Thoracic aorta (tissue), 2 donors: ENCODE data around the gene LRGUK. TPM values are rescaled to one million over a fixed set of nuclear protein-coding genes. Genes with fewer than 3 reads are reported as not detected.
"Not testable (repeated sequence)": the region's sequence is repeated elsewhere in the genome, so short reads cannot be mapped to it uniquely, and the experiment has no call there.

Experiments
- ATAC-seq: fragments of 150-250 bp; one replicate; pipeline ENCODE4 v1.8.0; 2017; ENCODE audit warnings: low read depth; ENCODE audit not compliant: insufficient number of reproducible peaks, low FRiP score
- DNase-seq: peaks from one replicate; pipeline ENCODE4 v3.0.0-alpha.2; 2020; ENCODE audit warnings: low spot score
- H3K27ac ChIP-seq, 2 donors: fragments of 200-600 bp; sonication (generic); 1 replicate in 1 of 2; 2 replicates in 1 of 2; pipeline ENCODE4 v1.5.1; 2016; ENCODE audit warnings: mild to moderate bottlenecking in 2 of 2, moderate library complexity in 2 of 2
- H3K27me3 ChIP-seq: fragments of 200-600 bp; sonication (generic); replicated peaks from 2 replicates; pipeline ENCODE4 v1.6.0; 2016; ENCODE audit warnings: mild to moderate bottlenecking; ENCODE audit not compliant: insufficient read depth
- H3K36me3 ChIP-seq: fragments of 200-600 bp; sonication (generic); one replicate; pipeline ENCODE4 v1.5.1; 2016
- H3K4me1 ChIP-seq, 2 donors: fragments of 200-600 bp; sonication (generic); 1 replicate in 1 of 2; 2 replicates in 1 of 2; pipeline versions ENCODE4 v1.5.1 to v1.6.0; 2016; ENCODE audit warnings: low read depth in 2 of 2, mild to moderate bottlenecking in 1 of 2; ENCODE audit not compliant: control insufficient read depth in 1 of 2
- H3K4me3 ChIP-seq: fragments of 200-600 bp; sonication (generic); 2 replicates; pipeline ENCODE4 v1.5.1; 2016; ENCODE audit warnings: mild to moderate bottlenecking
- H3K9me3 ChIP-seq: fragments of 200-600 bp; sonication (generic); 2 replicates; pipeline ENCODE4 v1.5.1; 2016
- CTCF ChIP-seq: fragments of 200-600 bp; sonication (generic); IDR thresholded peaks from one replicate; pipeline ENCODE4 v1.5.1; 2019; ENCODE audit warnings: antibody characterized with exemption
- total RNA-seq, 2 donors: library from RNA; depleted of rRNA; stranded (reverse); fragments of >200 nt; gene quantifications; one replicate each; pipeline versions ENCODE4 v1.1.0 to v1.2.3, GENCODE V29; 2016

The LRGUK gene
- under 1 TPM; 0.14 to 0.71 TPM for total RNA-seq

- peak; percentile 44 for DNase-seq
- H3K4me1 ChIP-seq = peaks cover 0 to 10% of the 10 kb centered on the region in 2 donors
- H3K27me3 ChIP-seq = no peaks in the 10 kb centered on the region
- H3K36me3 ChIP-seq = no peaks in the 10 kb centered on the region
- no peak for TF ChIP-seq CTCF
- peak within 1 kb of the TSS; percentile 87 for H3K4me3 ChIP-seq
- no peaks in the 10 kb centered on the region for H3K9me3 ChIP-seq
- H3K27ac ChIP-seq = no peak within 1 kb of the TSS
- ATAC-seq = no peak
Observed at GRCh38 chr7:134126966-134127848, at the start of gene LRGUK. TSS of gene LRGUK (plus strand) at chr7:134127340. CDS start at chr7:134127368, 28 bp downstream.

- not testable (repeated sequence) for ATAC-seq, H3K4me3 ChIP-seq, H3K27ac ChIP-seq, H3K27me3 ChIP-seq, H3K9me3 ChIP-seq, H3K4me1 ChIP-seq, H3K36me3 ChIP-seq, DNase-seq
Observed at GRCh38 chr7:134077560-134077959, 49.6 kb upstream of the LRGUK start.

GRCh38 chr7:134078991-134079390 lies 48.1 kb upstream of the LRGUK start:
- Histone ChIP-seq H3K27ac (no peak overlapping the region), H3K36me3 (no peaks in the 10 kb centered on the region), H3K4me3 (no peak overlapping the region), H3K27me3 (no peaks in the 10 kb centered on the region), H3K4me1 (no peaks in the 10 kb centered on the region), H3K9me3 (no peaks in the 10 kb centered on the region)
- ATAC-seq (no peak), DNase-seq (no peak)
- TF ChIP-seq CTCF = no peak

GRCh38 chr7:134081695-134082094 lies 45.4 kb upstream of the LRGUK start:
- ATAC-seq = no peak
- no peak overlapping the region for H3K27ac ChIP-seq

GRCh38 chr7:134083766-134084487 lies 43.2 kb upstream of the LRGUK start:
- no peak overlapping the region for H3K4me3 ChIP-seq
- H3K36me3 ChIP-seq = no peaks in the 10 kb centered on the region
- no peaks in the 10 kb centered on the region for H3K4me1 ChIP-seq
- ATAC-seq = no peak
- no peak overlapping the region for H3K27ac ChIP-seq
- H3K9me3 ChIP-seq = no peaks in the 10 kb centered on the region
- no peak for TF ChIP-seq CTCF
- no peak for DNase-seq
- H3K27me3 ChIP-seq = no peaks in the 10 kb centered on the region

More at GRCh38 chr7:134081695-134082094, 45.4 kb upstream of the LRGUK start:
- Histone ChIP-seq H3K4me3 (no peak overlapping the region), H3K27me3 (no peaks in the 10 kb centered on the region), H3K9me3 (no peaks in the 10 kb centered on the region), H3K4me1 (no peaks in the 10 kb centered on the region), H3K36me3 (no peaks in the 10 kb centered on the region)
- no peak for DNase-seq
- TF ChIP-seq CTCF = no peak
